ENCODE measurements around the gene UMODL1.

DNA sequence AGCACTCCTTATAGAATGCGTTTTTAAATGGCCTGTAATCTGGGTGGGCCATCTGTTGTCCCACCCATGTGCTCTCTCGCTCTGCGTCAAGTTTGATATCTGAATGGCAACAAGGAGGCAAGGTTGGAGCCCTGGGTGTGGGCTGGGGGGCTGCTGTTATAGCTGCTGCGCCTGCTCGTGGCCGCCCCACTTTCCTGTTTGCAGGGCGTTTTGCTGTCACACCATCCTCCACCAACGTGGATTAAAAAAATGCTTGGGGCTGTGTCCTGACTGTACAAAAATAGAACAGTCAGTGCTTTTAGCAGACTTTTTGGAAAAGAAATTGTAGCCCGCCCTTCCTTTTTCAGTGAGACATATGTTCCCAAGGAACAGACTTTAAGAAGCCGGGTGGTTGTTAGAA, 25.4 kb downstream of the UMODL1 start:
- no peak for TF ChIP-seq POLR2AphosphoS5 (IDR thresholded peaks at IDR 0.05; ENCODE audit: borderline replicate concordance, low read depth, low read length)
- no peak for TF ChIP-seq EZH2 (IDR thresholded peaks at IDR 0.05)
- no peak for TF ChIP-seq FOXP2 (optimal IDR thresholded peaks at IDR 0.05; ENCODE audit: control extremely low read depth, extremely low read length, insufficient read depth)
